NCI-H748 (cell line): ENCODE results near the gene DNAH1.

ENCODE experiments used
- DNase-seq: peaks from one replicate; lab custom pipeline; 2025; ENCODE audit not compliant: unreplicated experiment; lab: John Stamatoyannopoulos, UW

DNAH1 gene

GRCh38 chr3:52443791-52444687 is 127.9 kb downstream of the DNAH1 start:
- DNase-seq = no peak

GRCh38 chr3:52444860-52445793 is 129.0 kb downstream of the DNAH1 start, which contains the start of gene SEMA3G:
SEMA3G (minus strand) TSS chr3:52445103; CDS start chr3:52445027, 76 bp downstream.
- DNase-seq = peak; percentile 70

GRCh38 chr3:52446042-52446441 is 129.9 kb downstream of the DNAH1 start:
- DNase-seq = no peak

GRCh38 chr3:52446631-52447511 is 130.8 kb downstream of the DNAH1 start:
- peak; percentile 50 for DNase-seq

- no peak for DNase-seq
Observed at GRCh38 chr3:52447512-52448355, 131.6 kb downstream of the DNAH1 start.
